ELR (cell line): Measurements from ENCODE around the gene ITGB7.

Experiments
- DNase-seq: peaks from one replicate; pipeline ENCODE4 v3.0.0-alpha.2; 2015; ENCODE audit warnings: low read depth

ITGB7 gene

GRCh38 chr12:53230108-53230845 is 23.2 kb upstream of the ITGB7 start:
- DNase-seq: no peak

DNA sequence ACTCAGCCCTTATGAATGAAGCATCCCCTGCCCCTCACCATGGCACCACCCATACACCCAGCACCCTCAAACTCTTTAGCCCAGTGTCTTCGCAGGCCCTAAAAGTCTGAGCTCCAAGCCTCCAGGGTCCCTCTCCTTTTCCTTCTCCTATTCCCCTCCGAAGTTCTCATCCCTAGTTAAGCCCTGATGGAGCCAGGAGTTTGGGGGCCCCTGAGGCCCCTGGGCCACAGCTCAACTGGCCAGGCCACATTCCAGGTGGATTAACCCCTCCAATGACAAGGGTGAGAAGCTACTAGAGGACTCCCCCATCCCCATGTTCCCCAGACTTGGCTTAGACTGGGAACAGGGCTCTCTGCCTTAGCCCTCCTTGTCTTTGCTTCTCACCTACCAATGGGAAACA is 22.4 kb upstream of the ITGB7 start:
- DNase-seq: no peak

DNA sequence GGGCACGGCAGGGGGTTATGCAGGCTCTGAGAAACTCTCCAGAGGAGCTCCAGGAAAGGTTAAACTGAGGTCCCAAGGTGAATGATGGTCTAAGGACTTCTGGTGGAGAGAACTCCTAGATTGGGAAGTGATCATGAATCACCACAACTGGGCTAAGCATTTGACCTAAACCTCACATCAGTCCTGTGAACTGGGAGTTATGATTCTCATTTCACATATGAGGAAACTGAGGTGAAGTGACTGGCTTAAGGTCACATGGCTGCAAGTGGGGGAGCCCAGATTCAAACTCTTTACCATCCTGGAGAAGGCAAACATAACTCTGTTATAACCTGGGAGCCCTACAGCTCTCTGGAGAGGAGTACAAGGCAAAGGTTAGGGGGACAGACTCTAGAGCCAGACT is 20.8 kb upstream of the ITGB7 start:
- no peak for DNase-seq

GRCh38 chr12:53227341-53227740 is 20.3 kb upstream of the ITGB7 start:
- no peak for DNase-seq

DNA sequence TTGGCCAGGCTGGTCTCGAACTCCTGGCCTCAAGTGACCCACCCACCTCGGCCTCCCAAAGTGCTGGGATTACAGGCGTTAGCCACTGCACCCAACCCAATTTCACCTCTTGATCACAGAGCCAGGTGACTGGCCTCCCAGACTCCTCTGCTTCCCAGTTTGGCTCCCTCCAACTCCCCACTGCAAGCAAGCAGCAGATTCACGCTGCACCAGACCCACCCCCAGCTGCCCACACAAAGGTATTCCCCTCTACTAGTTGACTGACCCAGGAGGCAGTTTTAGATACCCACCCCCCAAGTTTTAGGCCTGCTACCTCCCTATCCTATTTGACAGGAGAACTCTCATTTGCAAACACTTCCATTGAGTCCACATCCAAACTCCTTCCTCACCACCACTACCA is 19.8 kb upstream of the ITGB7 start:
- DNase-seq: no peak

GRCh38 chr12:53225635-53226424 is 18.8 kb upstream of the ITGB7 start:
- no peak for DNase-seq

DNA sequence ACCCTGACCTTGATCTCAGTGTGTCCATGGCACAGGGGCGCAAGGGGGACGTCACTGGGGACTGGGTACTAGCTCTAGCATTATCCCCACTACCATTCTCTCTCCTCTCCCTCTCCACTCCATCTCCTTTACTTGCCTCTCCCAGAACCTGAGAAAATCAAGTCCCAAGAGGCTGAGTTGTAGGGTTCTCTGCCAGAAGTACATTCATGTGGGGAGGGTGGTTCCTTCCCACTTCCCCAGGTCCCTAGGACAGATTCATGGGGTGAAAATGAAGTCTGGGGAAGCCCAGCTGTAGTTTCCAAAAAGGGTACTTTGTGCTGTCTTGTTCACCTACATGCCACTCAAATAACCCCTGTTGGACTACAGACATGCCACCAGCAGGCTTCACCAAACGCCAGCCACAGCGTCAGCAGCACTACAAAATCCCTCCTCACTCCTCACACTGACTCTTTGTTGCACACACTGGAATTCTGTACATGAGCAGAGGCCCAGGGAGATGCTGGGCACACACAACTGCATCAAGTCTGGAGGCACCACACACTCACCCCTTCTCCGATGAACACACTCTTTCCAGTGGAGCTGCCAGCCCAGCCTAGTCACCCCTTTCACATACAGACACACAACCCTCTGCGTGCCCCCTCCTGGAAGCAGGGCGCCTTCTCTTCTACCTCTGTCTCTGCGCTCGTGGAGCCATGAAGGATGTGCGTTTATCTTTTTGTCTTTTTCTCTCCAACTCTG is 18.0 kb upstream of the ITGB7 start:
- DNase-seq: no peak

- DNase-seq: peak; percentile 45
Observed at GRCh38 chr12:53224061-53224896, 17.2 kb upstream of the ITGB7 start.

- peak; percentile 48 for DNase-seq
Observed at GRCh38 chr12:53223389-53224060, 16.5 kb upstream of the ITGB7 start.

DNA sequence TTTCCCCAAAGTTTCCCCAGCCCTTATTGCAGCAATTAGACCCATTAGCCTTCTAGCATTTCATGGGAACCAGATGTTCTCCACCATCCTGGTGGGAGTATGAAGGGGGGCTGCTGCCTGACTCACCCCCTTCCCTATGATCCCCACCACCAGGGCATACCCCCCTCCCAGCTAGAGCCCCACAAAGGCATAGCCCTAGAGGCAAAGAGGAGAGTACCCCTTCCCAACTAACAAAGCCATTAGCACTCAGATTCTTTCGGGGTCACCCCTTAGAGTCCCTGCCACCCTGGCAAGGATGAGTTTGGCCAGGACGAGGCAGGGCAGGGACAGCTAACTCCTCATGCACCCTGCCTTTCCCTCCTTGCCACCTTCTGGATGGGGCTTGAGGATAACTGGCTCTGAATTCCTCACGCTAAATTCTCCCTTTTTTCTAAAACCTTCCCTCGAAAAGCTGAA is 15.8 kb upstream of the ITGB7 start:
- no peak for DNase-seq

DNA sequence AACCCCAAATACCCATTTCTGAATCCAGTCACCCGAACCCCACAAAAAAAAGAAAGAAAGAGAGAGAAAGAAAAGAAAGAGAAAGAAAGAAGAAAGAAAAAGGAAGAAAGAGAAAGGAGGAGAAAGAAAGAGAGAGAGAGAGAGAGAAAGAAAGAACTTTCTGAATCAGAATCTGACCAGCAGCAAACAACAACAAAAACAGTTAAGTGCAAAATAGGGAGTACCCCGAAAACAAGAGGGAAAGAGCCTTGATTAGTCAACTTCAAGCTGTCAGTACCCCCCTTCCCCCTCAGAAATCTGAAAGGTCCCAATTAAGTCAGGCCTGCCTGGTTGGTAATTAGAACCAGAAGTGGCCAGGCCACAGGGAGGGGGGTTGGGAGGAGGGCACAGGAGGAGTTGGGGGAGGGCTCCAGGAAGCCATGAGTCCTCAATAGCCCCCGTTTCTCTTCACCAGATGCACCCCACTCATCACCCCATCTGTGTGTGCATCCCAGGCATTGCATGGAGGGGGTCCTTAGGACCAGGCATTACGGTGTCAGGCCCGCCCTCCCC is 15.2 kb upstream of the ITGB7 start:
- no peak for DNase-seq

DNA sequence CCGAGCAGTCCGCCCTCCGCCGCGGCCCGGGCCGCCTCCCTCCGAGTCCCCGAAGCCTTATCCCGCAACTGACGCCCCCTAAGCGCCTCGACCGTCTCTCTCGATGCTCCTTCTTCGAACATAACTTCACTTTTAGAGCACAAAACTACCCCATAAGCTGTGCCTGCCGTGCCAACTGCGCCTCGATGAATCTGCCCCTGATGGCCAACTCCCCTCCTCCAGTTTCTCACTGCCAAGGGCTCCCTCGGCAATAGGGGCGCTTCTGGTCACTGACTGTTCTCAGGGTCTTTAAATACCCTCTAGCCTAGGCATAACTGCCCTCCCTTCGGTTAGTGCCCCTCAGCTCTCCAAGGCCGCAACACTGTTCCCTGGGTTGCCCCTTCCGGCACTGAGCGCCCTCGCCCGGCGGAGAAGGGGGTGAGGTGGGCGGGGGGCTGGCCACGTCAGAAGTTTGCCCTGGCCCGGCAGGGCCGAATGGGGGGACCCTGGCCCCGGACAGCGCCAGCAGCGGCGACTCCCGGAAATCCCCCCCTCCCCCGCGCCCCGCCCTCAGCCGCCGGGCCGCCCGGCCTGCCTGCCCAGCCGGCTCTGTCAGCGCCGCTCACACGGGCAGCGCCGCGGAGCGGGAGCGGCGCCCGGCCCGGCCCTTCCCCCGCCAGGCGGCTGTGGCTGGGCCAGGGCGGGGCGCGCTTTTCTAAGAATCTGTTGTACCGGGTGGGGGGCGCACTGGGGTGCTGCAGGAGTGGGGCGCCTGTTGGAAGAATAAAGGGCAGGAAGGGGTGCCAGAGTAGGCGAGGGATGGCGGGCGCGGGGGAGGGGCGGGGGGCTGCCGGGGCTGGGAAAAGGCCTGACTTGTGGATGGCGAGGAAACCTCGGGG is 14.4 kb upstream of the ITGB7 start:
- DNase-seq: peak; percentile 65

- DNase-seq: peak; percentile 95
Observed at GRCh38 chr12:53220694-53221202, 13.7 kb upstream of the ITGB7 start.

- peak; percentile 86 for DNase-seq
Observed at GRCh38 chr12:53219956-53220693, 13.1 kb upstream of the ITGB7 start.

GRCh38 chr12:53219292-53219955 is 12.4 kb upstream of the ITGB7 start:
- DNase-seq: peak; percentile 63

- DNase-seq: no peak
Observed at GRCh38 chr12:53218551-53219291, 11.7 kb upstream of the ITGB7 start.

- DNase-seq: no peak
Observed at GRCh38 chr12:53217931-53218307, 10.9 kb upstream of the ITGB7 start.
